ENCODE data around the gene LCE1A. TPM values are rescaled to one million over a fixed set of nuclear protein-coding genes. Genes with fewer than 3 reads are reported as not detected.

Gene LCE1A
- total RNA-seq, 2 experiments from 2014 or later = not detected

DNA sequence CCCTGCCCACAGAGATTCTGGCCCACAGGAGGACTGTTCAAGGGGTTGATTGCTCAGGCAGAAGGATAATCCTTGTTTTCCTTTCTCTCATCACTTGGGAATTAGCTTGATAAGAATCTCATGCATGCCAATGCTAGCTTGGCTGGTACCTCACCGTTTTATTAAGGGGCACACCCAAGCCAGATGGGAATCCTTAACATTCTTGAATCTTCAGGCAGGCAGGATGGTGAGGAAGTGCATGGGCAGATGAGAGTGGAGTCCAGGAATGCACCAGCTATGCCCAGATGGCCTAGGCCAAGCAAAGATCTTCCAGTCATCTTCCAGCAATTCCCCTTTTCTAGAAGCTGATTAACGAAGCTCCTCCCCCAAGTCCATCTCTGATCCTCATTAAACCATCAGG lies 28.4 kb downstream of the LCE1A start:
- ChIA-PET CTCF (ENCODE audit: unreplicated experiment) (no interaction called here), POLR2A (no interaction called here)
- H3K9me2 ChIP-seq (ENCODE audit: insufficient read depth, low read length) = no peaks in the 10 kb centered on the region
- H3K27ac ChIP-seq (ENCODE audit: low read depth, low read length, poor library complexity, severe bottlenecking) = no peak overlapping the region
- H3K79me2 ChIP-seq (ENCODE audit: insufficient read depth, low read depth, low read length) = no peaks in the 10 kb centered on the region
- TF ChIP-seq EZH2phosphoT487 (IDR thresholded peaks at IDR 0.05; ENCODE audit: borderline replicate concordance, low read depth, low read length) = no peak
- TF ChIP-seq, protein P1, sequence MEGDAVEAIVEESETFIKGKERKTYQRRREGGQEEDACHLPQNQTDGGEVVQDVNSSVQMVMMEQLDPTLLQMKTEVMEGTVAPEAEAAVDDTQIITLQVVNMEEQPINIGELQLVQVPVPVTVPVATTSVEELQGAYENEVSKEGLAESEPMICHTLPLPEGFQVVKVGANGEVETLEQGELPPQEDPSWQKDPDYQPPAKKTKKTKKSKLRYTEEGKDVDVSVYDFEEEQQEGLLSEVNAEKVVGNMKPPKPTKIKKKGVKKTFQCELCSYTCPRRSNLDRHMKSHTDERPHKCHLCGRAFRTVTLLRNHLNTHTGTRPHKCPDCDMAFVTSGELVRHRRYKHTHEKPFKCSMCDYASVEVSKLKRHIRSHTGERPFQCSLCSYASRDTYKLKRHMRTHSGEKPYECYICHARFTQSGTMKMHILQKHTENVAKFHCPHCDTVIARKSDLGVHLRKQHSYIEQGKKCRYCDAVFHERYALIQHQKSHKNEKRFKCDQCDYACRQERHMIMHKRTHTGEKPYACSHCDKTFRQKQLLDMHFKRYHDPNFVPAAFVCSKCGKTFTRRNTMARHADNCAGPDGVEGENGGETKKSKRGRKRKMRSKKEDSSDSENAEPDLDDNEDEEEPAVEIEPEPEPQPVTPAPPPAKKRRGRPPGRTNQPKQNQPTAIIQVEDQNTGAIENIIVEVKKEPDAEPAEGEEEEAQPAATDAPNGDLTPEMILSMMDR (conservative IDR thresholded peaks at IDR 0.05; ENCODE audit: low read length) = no peak
- no peak overlapping the region for H3K4me2 ChIP-seq (ENCODE audit: low read length)
- no peak overlapping the region for H2AFZ ChIP-seq (ENCODE audit: low read length)
- no peaks in the 10 kb centered on the region for H4K20me1 ChIP-seq (ENCODE audit: insufficient read depth, low read length)
- intact Hi-C loops (cut with micrococcal nuclease; ENCODE audit: unreplicated experiment) = no loop called here
- H3K9me3 ChIP-seq (ENCODE audit: low read length) = no peaks in the 10 kb centered on the region
- H3K4me1 ChIP-seq (ENCODE audit: insufficient read depth, low read length, poor library complexity, severe bottlenecking) = no peaks in the 10 kb centered on the region
- no peak overlapping the region for H3K4me3 ChIP-seq (ENCODE audit: low read depth, low read length, poor library complexity, severe bottlenecking)
- H3K36me3 ChIP-seq (ENCODE audit: insufficient read depth, low read length) = no peaks in the 10 kb centered on the region
- BruUV-seq (replicated peaks) = no TSS peak
- no peak for DNase-seq (ENCODE audit: low spot score)

DNA sequence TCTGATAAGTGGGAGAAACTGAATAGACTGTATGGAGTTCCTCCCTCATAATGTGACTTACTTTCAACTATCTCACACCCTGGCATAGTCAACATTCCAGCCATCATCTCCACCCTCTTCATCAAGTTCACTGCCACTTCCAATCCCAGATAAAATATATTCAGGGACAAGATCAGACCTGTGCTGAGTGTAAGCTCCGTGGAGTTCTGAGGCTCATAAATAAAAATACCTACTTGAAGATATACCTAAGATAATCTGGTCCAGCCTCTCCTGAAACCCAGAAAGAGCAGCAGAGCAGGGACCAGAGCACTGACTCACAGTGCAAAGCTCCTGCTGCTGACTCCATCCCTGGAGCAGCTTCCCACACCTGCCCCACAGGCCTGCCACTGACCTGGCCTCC lies 30.8 kb downstream of the LCE1A start:
- TF ChIP-seq, protein P1 (conservative IDR thresholded peaks at IDR 0.05; ENCODE audit: low read length) = no peak
- TF ChIP-seq EZH2phosphoT487 (IDR thresholded peaks at IDR 0.05; ENCODE audit: borderline replicate concordance, low read depth, low read length) = no peak
- Histone ChIP-seq H3K9me2 (ENCODE audit: insufficient read depth, low read length) (no peaks in the 10 kb centered on the region), H3K79me2 (ENCODE audit: insufficient read depth, low read depth, low read length) (no peaks in the 10 kb centered on the region), H3K27ac (ENCODE audit: low read depth, low read length, poor library complexity, severe bottlenecking) (no peak overlapping the region), H3K36me3 (ENCODE audit: insufficient read depth, low read length) (no peaks in the 10 kb centered on the region), H3K4me2 (ENCODE audit: low read length) (no peak overlapping the region), H2AFZ (ENCODE audit: low read length) (no peak overlapping the region), H3K4me1 (ENCODE audit: insufficient read depth, low read length, poor library complexity, severe bottlenecking) (no peaks in the 10 kb centered on the region), H3K9me3 (ENCODE audit: low read length) (no peaks in the 10 kb centered on the region), H3K4me3 (ENCODE audit: low read depth, low read length, poor library complexity, severe bottlenecking) (no peak overlapping the region), H4K20me1 (ENCODE audit: insufficient read depth, low read length) (no peaks in the 10 kb centered on the region)
- DNase-seq (ENCODE audit: low spot score) = no peak
- ChIA-PET POLR2A (no interaction called here), CTCF (ENCODE audit: unreplicated experiment) (no interaction called here)
- intact Hi-C loops (cut with micrococcal nuclease; ENCODE audit: unreplicated experiment) = no loop called here
- no TSS peak for BruUV-seq (replicated peaks)

DNA sequence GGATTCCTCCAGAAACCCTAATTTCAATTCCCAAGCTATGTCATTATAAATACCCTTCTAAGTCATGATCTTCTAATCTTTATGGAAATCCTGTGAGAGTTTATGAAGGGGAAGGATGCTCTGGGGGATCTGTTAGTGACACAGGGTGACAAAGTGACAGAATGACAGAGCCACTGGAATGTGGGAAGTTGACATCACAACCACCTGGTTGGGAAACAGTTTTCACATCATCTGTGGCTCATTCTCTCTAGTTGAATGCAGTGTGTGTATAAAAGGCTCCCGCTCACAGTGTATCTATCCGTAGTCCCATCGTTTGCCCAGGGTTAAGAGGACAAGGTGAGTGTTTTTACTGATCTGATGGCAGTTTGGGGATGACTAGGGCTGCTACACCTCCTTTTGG lies 32.4 kb downstream of the LCE1A start, which contains the start of gene LCE7A:
LCE7A (plus strand) TSS at position 301 of the 400 bp plus-strand sequence. CDS start 702 bp downstream, outside the sequence.
- no peak within 1 kb of the TSS for H2AFZ ChIP-seq (ENCODE audit: low read length)
- no peaks in the 10 kb centered on the region for H3K79me2 ChIP-seq (ENCODE audit: insufficient read depth, low read depth, low read length)
- no peaks in the 10 kb centered on the region for H3K9me2 ChIP-seq (ENCODE audit: insufficient read depth, low read length)
- BruUV-seq (replicated peaks) = no TSS peak
- no peaks in the 10 kb centered on the region for H4K20me1 ChIP-seq (ENCODE audit: insufficient read depth, low read length)
- no peak for DNase-seq (ENCODE audit: low spot score)
- H3K36me3 ChIP-seq (ENCODE audit: insufficient read depth, low read length) = no peaks in the 10 kb centered on the region
- ChIA-PET POLR2A (no interaction called here), CTCF (ENCODE audit: unreplicated experiment) (no interaction called here)
- no peak within 1 kb of the TSS for H3K27ac ChIP-seq (ENCODE audit: low read depth, low read length, poor library complexity, severe bottlenecking)
- no peaks in the 10 kb centered on the region for H3K4me1 ChIP-seq (ENCODE audit: insufficient read depth, low read length, poor library complexity, severe bottlenecking)
- no peak for TF ChIP-seq EZH2phosphoT487 (IDR thresholded peaks at IDR 0.05; ENCODE audit: borderline replicate concordance, low read depth, low read length)
- TF ChIP-seq, protein P1 (conservative IDR thresholded peaks at IDR 0.05; ENCODE audit: low read length) = no peak
- H3K4me3 ChIP-seq (ENCODE audit: low read depth, low read length, poor library complexity, severe bottlenecking) = no peak within 1 kb of the TSS
- H3K9me3 ChIP-seq (ENCODE audit: low read length) = no peaks in the 10 kb centered on the region
- intact Hi-C loops (cut with micrococcal nuclease; ENCODE audit: unreplicated experiment) = no loop called here
- H3K4me2 ChIP-seq (ENCODE audit: low read length) = no peak within 1 kb of the TSS

Measured in OCI-LY7 (cell line).